GM21717 (cell line): ENCODE measurements around the gene MYCN.
"Not testable (repeated sequence)": the region's sequence is repeated elsewhere in the genome, so short reads cannot be mapped to it uniquely, and the experiment has no call there.

Experiments used
- ATAC-seq: cut with Tn5 transposase; IDR thresholded peaks from one replicate; pipeline ENCODE4 v1.9.1; 2021; ENCODE audit warnings: mild to moderate bottlenecking, moderate library complexity; ENCODE audit not compliant: unreplicated experiment

Gene MYCN

DNA sequence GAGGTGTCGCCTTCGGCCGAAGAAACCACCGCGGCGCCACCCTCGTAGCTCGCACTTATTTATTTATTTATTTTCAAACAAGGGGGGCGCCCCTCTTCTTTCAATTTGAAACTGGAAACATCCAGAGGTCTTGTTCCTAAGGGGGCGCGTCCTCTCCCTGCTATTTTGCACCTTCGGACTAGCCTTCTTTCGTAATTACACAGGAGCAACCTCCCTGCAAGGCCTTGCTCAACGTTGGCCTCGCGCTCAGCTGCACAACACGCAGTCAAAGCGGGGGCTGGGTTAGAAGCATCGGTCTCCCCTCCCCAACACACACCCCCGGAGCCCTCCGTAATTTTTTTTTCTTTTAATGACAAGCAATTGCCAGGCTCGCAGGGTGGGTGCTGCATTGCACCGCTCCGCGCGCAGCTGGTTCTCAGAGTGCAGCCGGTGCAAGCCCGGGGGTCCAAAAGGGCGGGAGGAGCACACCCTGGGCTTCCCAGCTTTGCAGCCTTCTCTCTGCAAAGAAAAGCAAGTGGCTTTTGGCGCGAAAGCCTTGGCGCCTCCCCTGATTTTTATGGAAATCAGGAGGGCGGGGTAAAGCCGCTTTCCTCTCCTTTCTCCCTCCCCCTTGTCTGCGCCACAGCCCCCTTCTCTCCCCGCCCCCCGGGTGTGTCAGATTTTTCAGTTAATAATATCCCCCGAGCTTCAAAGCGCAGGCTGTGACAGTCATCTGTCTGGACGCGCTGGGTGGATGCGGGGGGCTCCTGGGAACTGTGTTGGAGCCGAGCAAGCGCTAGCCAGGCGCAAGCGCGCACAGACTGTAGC lies at the start of gene MYCN:
TSS of gene MYCN (plus strand) at position 697 of the 807 bp plus-strand sequence. CDS start 1,515 bp downstream, outside the sequence.
- no peak for ATAC-seq

- ATAC-seq = no peak
Measured at GRCh38 chr2:15890936-15891905, 49.1 kb upstream of the MYCN start.

- no peak for ATAC-seq
Measured at GRCh38 chr2:15892151-15892880, 48.0 kb upstream of the MYCN start.

- no peak for ATAC-seq
Measured at GRCh38 chr2:15893085-15893484, 47.3 kb upstream of the MYCN start.

DNA sequence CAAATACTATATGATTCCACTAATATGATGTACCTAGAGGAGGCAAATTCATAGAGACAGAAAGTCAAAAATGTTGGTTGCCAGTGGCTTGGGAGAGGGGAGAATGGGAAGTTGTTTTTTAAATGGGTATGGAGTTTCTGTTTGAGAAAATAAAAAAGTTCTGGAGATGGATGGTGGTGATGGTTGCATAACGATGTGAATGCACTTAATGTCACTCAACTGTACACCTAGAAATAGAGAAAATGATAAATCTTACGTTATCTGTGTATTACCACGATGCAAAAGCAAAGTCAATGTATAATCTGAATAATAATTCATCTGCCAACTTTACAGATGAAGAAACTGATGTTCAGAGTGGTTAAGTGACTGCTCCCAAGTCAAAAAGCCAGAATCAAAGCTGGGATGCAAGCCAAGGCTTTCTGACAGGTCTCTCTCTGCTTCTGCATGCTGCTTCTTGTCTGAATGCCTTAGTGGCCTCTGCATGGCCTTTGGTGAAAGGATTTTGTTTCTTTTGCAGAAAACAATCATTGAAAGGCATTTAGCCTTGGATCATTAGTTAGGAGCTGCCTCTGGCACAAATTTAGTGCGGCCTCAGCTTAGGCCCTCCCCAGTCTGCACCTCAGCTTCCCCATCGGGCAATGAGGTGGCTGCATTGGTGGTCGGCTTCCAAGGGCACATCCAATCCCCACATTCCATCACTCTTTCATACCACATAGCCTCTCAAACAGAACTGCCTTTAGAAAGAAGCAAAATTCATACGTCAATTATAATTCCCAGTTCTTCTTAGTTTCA lies 46.5 kb upstream of the MYCN start:
- ATAC-seq = no peak

DNA sequence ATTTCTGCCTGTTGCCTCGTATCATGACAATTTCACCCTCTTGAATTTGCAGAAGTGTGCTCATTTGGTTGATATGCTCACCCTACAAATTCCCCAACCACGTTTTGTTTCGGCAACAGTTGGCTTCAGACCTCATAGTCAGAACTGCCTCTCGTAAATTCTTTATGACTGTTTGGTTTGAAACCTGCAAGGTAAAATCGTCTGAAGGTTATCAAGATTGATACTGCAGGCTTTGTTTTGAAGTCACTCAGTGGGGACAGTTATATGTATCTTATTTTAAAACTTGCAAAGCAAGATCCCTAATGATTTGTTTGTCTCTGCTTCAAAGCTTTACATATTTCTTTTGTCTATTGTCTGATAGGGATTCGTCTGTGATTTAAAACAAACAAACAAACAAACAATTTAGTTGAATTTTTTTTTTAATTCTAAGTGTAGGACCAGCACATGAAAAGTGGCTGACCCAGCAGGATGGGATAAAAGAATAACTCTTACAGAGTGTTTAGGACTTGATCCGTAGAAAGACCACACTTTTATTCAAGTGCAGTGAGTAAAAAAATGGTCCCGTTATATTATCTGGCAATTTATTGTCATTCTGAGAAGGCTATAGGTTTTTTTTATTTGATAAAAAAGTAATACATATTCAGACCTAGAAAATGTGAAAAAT lies 45.7 kb upstream of the MYCN start:
- ATAC-seq = no peak

DNA sequence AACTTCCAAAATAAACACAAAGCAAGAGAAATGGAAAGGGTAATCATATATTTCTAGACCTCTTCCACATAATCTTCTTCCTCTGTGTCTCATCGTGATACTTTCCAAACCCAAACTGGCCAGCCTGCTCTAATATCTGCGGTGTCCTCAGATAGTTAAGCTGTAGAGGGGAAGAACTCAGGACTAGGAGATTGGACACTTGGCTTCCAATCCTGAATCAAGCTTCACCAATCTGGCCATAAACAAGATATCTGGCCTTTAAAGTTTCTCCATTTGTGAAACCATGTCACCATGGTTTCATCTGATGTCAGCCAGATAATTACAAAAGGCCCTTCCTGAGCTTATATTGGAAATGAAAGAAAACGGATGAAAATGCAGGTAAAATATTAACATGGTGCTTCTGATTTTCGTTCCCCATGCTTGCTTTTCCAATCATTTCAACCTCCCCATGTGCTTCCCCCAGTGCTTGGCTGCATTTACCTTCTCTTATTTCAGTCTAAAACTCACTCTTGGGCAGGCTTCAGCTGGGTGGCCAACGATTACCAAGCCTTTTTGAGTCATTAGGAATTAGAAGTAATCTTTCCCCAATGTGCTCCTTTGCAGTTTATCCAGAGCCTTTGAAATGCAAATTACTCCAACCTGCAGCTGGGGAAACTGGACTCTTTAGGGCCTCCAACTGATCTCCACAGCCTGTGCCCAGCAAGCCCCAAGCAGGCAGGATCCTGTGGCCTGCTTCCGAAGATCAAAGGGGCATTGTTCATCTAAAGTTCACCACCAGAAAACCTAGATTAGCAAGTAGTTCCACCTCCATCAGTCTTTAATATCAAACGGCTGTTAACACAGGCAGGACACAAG lies 44.5 kb upstream of the MYCN start:
- no peak for ATAC-seq

DNA sequence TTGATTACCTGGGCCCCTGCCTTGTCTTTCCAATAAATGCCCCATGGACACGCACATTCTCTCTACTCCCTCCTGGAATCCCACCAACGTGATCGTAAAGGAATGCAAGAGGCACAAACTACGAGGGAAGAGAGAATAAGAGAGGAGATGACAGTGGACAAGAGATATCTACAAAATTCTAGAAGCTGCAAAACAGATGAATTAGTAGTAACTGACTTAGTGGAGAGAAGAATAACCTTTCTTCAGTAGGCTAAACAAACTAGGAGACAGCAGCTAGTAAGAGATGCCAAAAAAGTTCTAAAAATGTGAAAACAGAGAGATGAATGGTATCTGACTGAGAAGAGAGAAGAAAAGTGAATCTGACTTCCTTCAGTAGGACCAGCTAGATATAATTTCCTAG lies 43.5 kb upstream of the MYCN start:
- no peak for ATAC-seq

DNA sequence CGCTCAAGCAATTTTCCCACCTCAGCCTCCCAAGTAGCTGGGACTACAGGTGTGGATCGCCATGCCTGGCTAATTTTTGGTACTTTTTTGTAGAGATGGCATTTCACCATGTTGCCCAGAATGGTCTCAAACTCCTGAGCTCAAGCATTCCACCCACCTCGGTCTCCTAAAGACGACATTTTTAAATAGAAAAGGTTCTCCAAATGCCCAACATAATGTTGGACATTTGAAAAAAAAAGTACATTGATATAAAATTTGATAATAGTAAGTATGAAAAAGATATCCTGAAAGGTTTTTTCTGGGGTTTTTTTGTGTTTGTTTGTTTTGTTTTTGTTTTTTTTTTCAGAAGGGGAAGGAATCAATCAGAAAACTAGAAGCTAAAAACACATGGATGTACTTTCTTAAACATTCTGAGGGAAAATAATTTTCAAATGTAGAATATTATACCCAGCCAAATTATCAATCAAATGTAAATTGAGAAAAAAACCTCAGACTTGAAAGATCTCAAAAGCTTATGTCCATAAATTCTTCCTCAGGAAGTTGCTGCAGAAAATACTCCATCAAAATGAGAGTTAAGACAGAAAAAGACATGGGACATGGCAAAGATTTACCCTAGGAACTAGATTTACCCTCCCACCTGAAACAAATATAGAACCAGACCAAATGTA lies 42.8 kb upstream of the MYCN start:
- no peak for ATAC-seq

- no peak for ATAC-seq
Measured at GRCh38 chr2:15899327-15899612, 41.1 kb upstream of the MYCN start.

GRCh38 chr2:15899751-15900493 lies 40.4 kb upstream of the MYCN start:
- ATAC-seq = no peak

DNA sequence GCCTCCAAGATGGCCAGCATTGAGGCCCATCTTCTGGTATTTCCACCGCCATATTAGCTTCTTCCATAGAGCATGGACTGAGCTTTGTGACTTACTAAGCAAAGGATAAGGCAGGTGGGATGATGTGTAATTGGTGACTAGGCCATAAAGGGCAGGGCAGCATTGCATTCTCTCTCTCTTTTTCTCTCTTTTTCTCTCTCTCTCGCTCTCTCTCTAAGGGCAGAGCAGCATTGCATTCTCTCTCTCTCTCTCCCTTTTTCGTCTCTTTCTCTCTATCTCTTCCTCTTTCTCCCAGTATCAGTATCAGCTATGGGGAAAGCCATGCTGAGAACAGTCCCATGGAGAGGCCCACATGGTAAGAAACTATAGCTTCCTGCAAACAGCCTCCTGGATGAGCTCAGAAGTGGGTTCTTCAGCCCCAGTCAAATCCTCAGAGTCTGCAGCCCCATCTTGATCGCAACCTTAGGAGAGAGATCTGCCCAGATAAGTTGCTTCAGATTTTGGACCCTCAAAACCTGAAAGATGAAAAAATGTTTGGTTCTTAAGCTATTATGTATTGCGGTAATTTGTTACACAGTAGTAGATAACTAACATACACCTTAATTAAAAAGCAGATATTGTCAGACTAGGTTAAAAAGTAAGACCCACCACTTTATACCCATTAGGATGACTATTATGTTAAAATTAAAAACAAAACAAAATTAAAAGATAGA lies 39.1 kb upstream of the MYCN start:
- no peak for ATAC-seq

- ATAC-seq = no peak
Measured at GRCh38 chr2:15901808-15902130, 38.6 kb upstream of the MYCN start.

- ATAC-seq = not testable (repeated sequence)
Measured at GRCh38 chr2:15903910-15904309, 36.4 kb upstream of the MYCN start.

DNA sequence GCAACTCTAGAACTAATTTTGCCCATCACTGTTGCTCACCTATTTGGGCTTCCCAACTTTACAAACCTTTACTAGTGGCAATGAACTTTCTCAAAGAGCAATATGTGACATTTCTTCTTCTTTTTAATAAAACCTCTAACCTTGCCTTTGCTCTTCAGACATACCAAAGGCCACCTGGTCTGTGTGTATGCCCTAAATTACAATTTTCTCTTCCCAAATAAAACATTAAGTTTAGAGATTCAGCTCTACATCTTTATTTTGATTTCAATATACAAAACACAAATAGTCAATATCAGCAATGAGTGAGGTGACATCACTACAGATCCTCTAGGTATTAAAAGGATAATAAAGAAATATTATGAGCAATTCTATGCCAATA lies 35.1 kb upstream of the MYCN start:
- no peak for ATAC-seq

- ATAC-seq = no peak
Measured at GRCh38 chr2:15905986-15906491, 34.3 kb upstream of the MYCN start.

DNA sequence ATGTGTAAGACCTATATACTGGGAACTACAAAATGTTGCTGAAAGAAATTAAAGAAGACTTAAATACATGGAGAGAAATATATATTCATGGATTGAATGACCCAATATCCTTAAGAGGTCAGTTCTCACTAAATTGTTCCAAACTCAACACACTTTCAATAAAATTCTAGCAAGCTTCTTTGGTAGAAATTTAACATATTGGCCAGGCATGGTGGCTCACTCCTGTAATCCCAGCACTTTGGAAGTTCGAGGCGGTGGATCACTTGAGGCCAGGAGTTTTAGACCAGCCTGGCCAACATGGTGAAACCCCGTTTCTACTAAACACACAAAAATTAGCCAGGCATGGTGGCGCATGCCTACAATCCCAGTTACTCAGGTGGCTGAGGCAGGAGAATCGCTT lies 33.6 kb upstream of the MYCN start:
- no peak for ATAC-seq
